ENCODE results near the gene LEUTX. TPM values are rescaled to one million over a fixed set of nuclear protein-coding genes. Genes with fewer than 3 reads are reported as not detected.
A peak's percentile ranks its signal among the peaks of the same experiment; 100 is the strongest.

The LEUTX gene
- polyA plus RNA-seq, 3 donors from 2014 or later: not detected

GRCh38 chr19:39830406-39830805 lies 51.8 kb downstream of the LEUTX start:
- DNase-seq: no peak
- H3K4me1 Mint-ChIP-seq: peaks cover 65% of the 10 kb centered on the region in 2 donors
- H3K9me3 Mint-ChIP-seq: no peaks in the 10 kb centered on the region
- peaks cover 10 to 22% (median 16%) of the 10 kb centered on the region in 3 donors for H3K36me3 Mint-ChIP-seq
- peak overlapping the region in 2 of 5 donors; percentile 2 to 58 for H3K4me3 Mint-ChIP-seq
- H3K27ac Mint-ChIP-seq: peak overlapping the region in 5 of 6 donors; percentile 67 to 98 (median 82)
- H3K27me3 Mint-ChIP-seq (ENCODE audit: low read depth in 3 of 3): peaks cover 5 to 13% (median 10%) of the 10 kb centered on the region in 3 donors

- Mint-ChIP-seq H3K4me1 (peaks cover 65% of the 10 kb centered on the region in 2 donors), H3K9me3 (no peaks in the 10 kb centered on the region)
Measured at GRCh38 chr19:39830847-39831246, 52.2 kb downstream of the LEUTX start.

DNA sequence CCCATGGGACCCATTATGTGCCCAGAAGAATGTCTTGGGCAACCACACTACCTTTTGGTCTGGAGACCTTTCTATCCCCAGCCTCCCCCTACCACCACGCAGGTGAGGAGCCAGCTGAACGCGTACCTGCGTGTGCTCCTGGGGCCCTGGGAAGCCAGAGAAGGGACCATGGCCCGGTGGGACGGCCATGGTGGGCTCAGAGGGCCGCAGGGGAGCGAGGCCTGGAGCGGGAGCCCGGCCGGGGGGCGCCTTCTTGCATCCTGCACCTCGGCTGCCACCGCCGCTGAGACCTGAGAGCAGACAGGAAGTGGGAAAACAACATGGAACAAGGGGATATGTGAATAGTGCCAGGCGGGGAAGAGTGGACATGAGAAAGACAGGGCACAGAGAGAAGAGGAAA lies 53.0 kb downstream of the LEUTX start:
- Mint-ChIP-seq H3K9me3 (no peaks in the 10 kb centered on the region), H3K36me3 (peaks cover 15 to 28% (median 16%) of the 10 kb centered on the region in 3 donors), H3K27ac (peak overlapping the region in 5 of 6 donors; percentile 86 to 94 (median 91)), H3K4me3 (peak overlapping the region; percentile 81 to 86 (median 81)), H3K4me1 (peaks cover 62 to 65% of the 10 kb centered on the region in 2 donors), H3K27me3 (ENCODE audit: low read depth in 3 of 3) (peaks cover 5 to 13% (median 10%) of the 10 kb centered on the region in 3 donors)
- DNase-seq: no peak

More at GRCh38 chr19:39830847-39831246, 52.2 kb downstream of the LEUTX start:
- H3K4me3 Mint-ChIP-seq: peak overlapping the region in 4 of 5 donors; percentile 2 to 58 (median 26)
- H3K27me3 Mint-ChIP-seq (ENCODE audit: low read depth in 3 of 3): peaks cover 5 to 13% (median 10%) of the 10 kb centered on the region in 3 donors
- H3K27ac Mint-ChIP-seq: peak overlapping the region; percentile 67 to 95 (median 81)
- H3K36me3 Mint-ChIP-seq: peaks cover 10 to 22% (median 16%) of the 10 kb centered on the region in 3 donors
- DNase-seq: no peak

GRCh38 chr19:39832341-39833083 lies 53.9 kb downstream of the LEUTX start:
- H3K36me3 Mint-ChIP-seq: peaks cover 19 to 36% (median 21%) of the 10 kb centered on the region in 3 donors
- H3K4me3 Mint-ChIP-seq: peak overlapping the region; percentile 81 to 86 (median 81)
- H3K27ac Mint-ChIP-seq: peak overlapping the region; percentile 81 to 94 (median 90)
- no peaks in the 10 kb centered on the region for H3K9me3 Mint-ChIP-seq
- DNase-seq: no peak
- H3K27me3 Mint-ChIP-seq (ENCODE audit: low read depth in 3 of 3): peaks cover 5 to 13% (median 10%) of the 10 kb centered on the region in 3 donors
- H3K4me1 Mint-ChIP-seq: peaks cover 58 to 63% of the 10 kb centered on the region in 2 donors

- Mint-ChIP-seq H3K27me3 (ENCODE audit: low read depth in 3 of 3) (peaks cover 5 to 13% (median 9%) of the 10 kb centered on the region in 3 donors), H3K9me3 (no peaks in the 10 kb centered on the region), H3K4me1 (peaks cover 52 to 57% of the 10 kb centered on the region in 2 donors), H3K36me3 (peaks cover 19 to 41% (median 25%) of the 10 kb centered on the region in 3 donors), H3K27ac (peak overlapping the region; percentile 81 to 94 (median 92)), H3K4me3 (peak overlapping the region; percentile 81 to 91 (median 84))
- DNase-seq: no peak
Measured at GRCh38 chr19:39833160-39833463, 54.5 kb downstream of the LEUTX start.

GRCh38 chr19:39833464-39834286 lies 55.0 kb downstream of the LEUTX start, which contains the start of gene DYRK1B:
TSS of gene DYRK1B (minus strand) at chr19:39834162. CDS start at chr19:39831867, 2,295 bp downstream.
- H3K9me3 Mint-ChIP-seq: no peaks in the 10 kb centered on the region

DNA sequence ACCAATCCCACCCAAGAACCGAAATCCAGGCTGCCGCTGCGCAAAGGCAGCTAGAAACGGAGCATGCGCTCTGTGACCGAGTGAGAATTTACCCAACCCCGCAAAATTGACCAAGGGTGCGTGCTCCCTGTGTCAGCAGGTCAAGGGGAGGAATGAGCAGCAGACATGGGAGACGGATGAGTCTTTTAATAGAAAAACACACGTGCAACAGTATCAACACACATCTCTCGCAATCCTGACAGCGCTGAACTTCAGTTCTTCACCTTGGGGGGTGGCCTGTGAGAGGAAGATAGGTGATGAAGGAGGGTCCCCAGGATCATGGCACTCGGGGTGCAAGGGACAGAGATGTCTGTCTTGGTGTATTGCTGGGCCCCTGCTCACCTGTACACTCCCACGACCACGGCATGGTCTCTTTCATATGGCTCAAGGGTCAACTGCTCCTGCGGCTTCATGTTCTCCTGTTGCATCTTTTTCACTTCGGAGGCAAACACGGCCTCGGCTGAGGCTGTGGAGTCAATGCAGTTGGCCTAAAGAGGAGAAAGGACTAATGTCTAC lies 55.7 kb downstream of the LEUTX start:
- Mint-ChIP-seq H3K27ac (peak overlapping the region; percentile 79 to 94 (median 92)), H3K36me3 (peaks cover 19 to 38% (median 22%) of the 10 kb centered on the region in 3 donors), H3K27me3 (ENCODE audit: low read depth in 3 of 3) (peaks cover 4 to 8% (median 7%) of the 10 kb centered on the region in 3 donors), H3K4me1 (peaks cover 40 to 44% of the 10 kb centered on the region in 2 donors), H3K9me3 (no peaks in the 10 kb centered on the region), H3K4me3 (peak overlapping the region; percentile 72 to 91 (median 80))
- DNase-seq: no peak

More at GRCh38 chr19:39833464-39834286, 55.0 kb downstream of the LEUTX start, which contains the start of gene DYRK1B:
- Mint-ChIP-seq H3K4me3 (peak within 1 kb of the TSS; percentile 81 to 91 (median 84)), H3K36me3 (peaks cover 20 to 38% (median 22%) of the 10 kb centered on the region in 3 donors), H3K4me1 (peaks cover 47 to 51% of the 10 kb centered on the region in 2 donors), H3K27ac (peak within 1 kb of the TSS; percentile 81 to 94 (median 92)), H3K27me3 (ENCODE audit: low read depth in 3 of 3) (peaks cover 4 to 9% (median 8%) of the 10 kb centered on the region in 3 donors)
- peak; percentile 97 to 98 (median 98) for DNase-seq

Other genes with a start within 250 kb of the LEUTX start
- gene EID2B, start 246.0 kb upstream of the LEUTX start, polyA plus RNA-seq: 1 to 10 TPM; 5.4 to 6.9 (median 5.7) TPM
- gene EID2, start 238.7 kb upstream of the LEUTX start, polyA plus RNA-seq: 10 to 100 TPM; 22.1 to 24.9 (median 22.6) TPM
- not detected for gene LGALS13, start 176.3 kb upstream of the LEUTX start, polyA plus RNA-seq
- not detected for gene LGALS16, start 122.9 kb upstream of the LEUTX start, polyA plus RNA-seq
- not detected for gene LGALS14, start 74.4 kb upstream of the LEUTX start, polyA plus RNA-seq
- gene CLC, start 40.8 kb upstream of the LEUTX start, polyA plus RNA-seq: 10 to 100 TPM in 1 of 3 donors, 1 to 10 TPM in 2; 2.4 to 12.8 (median 3.8) TPM
- gene DYRK1B, start 55.3 kb downstream of the LEUTX start, polyA plus RNA-seq: 10 to 100 TPM in 2 of 3 donors, 1 to 10 TPM in 1; 6.2 to 24.8 (median 12.5) TPM
- gene FBL, start 67.5 kb downstream of the LEUTX start, polyA plus RNA-seq: 100 to 1,000 TPM; 127 to 166 (median 143) TPM
- under 1 TPM in 2 of 3 donors, not detected in 1; 0.36 to 0.92 TPM for gene FCGBP, start 155.8 kb downstream of the LEUTX start, polyA plus RNA-seq
- 100 to 1,000 TPM; 113 to 133 (median 127) TPM for gene PSMC4, start 192.3 kb downstream of the LEUTX start, polyA plus RNA-seq
- 1 to 10 TPM in 2 of 3 donors, not detected in 1; 2.4 to 2.5 TPM for gene ZNF546, start 218.2 kb downstream of the LEUTX start, polyA plus RNA-seq

All from immature natural killer cell (primary cell).